A204.1 (cell line): ENCODE results near the gene ZBTB1.

Source experiments
- FAIRE-seq: peaks from 2 replicates; lab custom pipeline; 2012; peaks lifted over from hg19 to GRCh38; lab: Jason Lieb, UNC

ZBTB1 gene

GRCh38 chr14:64572386-64573104 is 68.0 kb downstream of the ZBTB1 start:
- no peak for FAIRE-seq

GRCh38 chr14:64573109-64573508 is 68.5 kb downstream of the ZBTB1 start:
- FAIRE-seq, result no peak
